RWPE1 (cell line): Measurements from ENCODE around the gene C3orf85.

Experiments used
- CTCF ChIA-PET: fragments of 350-600 bp; sonication (Branson Sonifier 250); formaldehyde crosslinking; extraction: SDS; loops from one replicate; lab custom pipeline; 2021; lab: Yijun Ruan, JAX
- POLR2A ChIA-PET: fragments of 400-600 bp; formaldehyde crosslinking; extraction: SDS; loops from one replicate; lab custom pipeline; 2020; ENCODE audit warnings: antibody characterized with exemption; ENCODE audit not compliant: low non-redundant PET; lab: Yijun Ruan, JAX
- DNase-seq: peaks from one replicate; pipeline ENCODE4 v3.0.0; 2012; ENCODE audit warnings: low spot score
- H3K27ac ChIP-seq: fragments of 450-650 bp; 2 replicates; pipeline ENCODE4 v1.5.1; 2017
- TF ChIP-seq, protein P1 (sequence below): fragments of 450-650 bp; conservative IDR thresholded peaks from 2 replicates; pipeline ENCODE4 v1.5.1; 2017; ENCODE audit warnings: low read depth, mild to moderate bottlenecking

C3orf85 gene

DNA sequence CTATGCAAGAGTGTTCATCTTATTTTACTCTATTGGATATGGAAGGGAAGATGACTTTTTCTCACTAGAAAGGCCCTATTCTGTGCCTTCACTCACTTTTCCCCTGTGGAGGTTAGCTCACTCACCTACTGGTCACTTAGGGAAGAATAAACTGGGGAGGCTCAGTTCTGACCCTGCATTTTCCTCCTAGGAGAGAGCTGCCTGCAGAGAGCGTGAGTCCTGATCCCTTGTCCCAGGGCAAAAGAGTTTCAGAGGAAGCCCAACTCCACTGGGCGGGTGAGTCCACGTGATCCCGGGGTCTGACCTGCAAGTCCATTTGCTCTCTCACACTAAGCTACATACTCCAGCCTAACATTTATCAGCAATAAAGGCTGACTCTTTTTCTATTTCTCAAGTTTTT, 26.9 kb upstream of the C3orf85 start:
- CTCF ChIA-PET: interaction anchor here (0.6 to 0.7 kb wide), 2 partner anchors 12 to 189 kb away, joined by 3 read pairs; no protein-coding TSS in a partner anchor

DNA sequence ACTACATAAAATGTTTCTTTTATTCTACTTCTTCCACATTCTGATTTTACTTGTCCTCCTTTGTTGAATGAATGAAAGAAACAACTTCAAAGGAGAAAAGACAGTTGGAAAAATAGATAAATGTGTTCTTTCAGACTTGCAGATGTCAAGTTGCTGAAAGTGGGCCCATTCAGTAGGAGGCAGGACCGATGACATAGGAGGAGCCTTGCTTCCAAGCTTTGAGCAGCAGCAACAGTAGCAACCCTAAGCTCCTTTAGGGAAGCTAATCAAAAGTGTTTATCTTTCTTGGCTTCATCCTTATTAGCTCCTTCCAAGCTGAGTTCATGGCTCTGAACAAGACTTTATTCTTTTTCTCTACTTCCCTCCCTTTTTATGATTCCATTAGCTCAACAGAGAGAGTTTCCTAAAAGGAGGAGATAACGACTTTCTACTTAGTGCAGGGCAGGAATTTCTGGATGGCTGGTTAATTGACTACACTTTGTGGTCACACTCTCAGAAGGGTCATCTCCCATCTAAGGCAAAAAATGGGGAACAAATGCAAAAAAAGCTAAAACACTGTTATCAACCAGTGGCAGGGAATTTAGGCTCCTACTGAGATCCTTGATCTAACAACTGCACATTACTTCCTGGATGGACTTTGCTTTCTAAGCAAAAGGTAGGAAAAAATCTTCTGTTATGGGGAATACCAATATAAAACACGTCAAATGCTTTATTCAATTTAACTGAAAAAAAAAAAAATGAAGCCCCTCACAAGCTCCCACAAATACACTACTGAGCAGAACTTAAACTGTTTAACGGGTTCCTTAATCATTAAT, 23.4 kb upstream of the C3orf85 start:
- H3K27ac ChIP-seq: no peak overlapping the region
- ChIA-PET POLR2A (no interaction called here), CTCF (interaction anchor here (0.6 kb wide), 1 partner anchor 239 kb away, joined by 4 read pairs; no protein-coding TSS in a partner anchor)
- TF ChIP-seq, protein P1, sequence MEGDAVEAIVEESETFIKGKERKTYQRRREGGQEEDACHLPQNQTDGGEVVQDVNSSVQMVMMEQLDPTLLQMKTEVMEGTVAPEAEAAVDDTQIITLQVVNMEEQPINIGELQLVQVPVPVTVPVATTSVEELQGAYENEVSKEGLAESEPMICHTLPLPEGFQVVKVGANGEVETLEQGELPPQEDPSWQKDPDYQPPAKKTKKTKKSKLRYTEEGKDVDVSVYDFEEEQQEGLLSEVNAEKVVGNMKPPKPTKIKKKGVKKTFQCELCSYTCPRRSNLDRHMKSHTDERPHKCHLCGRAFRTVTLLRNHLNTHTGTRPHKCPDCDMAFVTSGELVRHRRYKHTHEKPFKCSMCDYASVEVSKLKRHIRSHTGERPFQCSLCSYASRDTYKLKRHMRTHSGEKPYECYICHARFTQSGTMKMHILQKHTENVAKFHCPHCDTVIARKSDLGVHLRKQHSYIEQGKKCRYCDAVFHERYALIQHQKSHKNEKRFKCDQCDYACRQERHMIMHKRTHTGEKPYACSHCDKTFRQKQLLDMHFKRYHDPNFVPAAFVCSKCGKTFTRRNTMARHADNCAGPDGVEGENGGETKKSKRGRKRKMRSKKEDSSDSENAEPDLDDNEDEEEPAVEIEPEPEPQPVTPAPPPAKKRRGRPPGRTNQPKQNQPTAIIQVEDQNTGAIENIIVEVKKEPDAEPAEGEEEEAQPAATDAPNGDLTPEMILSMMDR: no peak
- DNase-seq: no peak

More for the DNA sequence above, 26.9 kb upstream of the C3orf85 start:
- no peak for DNase-seq
- TF ChIP-seq, protein P1: no peak
- H3K27ac ChIP-seq: no peak overlapping the region
- POLR2A ChIA-PET: no interaction called here

- TF ChIP-seq, protein P1: no peak
- CTCF ChIA-PET: interaction anchor here (0.6 kb wide), 1 partner anchor 14 kb away, joined by 3 read pairs; no protein-coding TSS in a partner anchor
- POLR2A ChIA-PET: no interaction called here
- no peak overlapping the region for H3K27ac ChIP-seq
- DNase-seq: no peak
Observed at GRCh38 chr3:109114746-109115145, 21.8 kb upstream of the C3orf85 start.

DNA sequence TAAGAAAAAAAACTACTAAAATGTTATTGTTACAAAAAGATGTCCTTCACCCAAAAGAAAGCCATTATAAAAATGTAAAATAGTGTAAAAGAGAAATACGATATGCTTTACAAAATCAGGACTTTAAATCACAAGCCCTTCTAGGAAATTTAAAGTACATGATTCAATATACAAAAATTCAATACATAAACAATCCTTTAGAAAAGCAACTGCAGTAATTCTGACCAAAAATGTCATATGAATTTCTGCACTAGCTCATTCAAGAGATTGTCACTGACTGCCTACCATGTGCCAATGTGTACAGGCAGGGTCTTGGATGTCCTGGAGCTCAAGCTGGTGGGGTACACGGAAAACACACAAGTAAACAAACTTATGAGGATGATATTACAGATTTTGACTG, 21.1 kb upstream of the C3orf85 start:
- POLR2A ChIA-PET: no interaction called here
- TF ChIP-seq, protein P1: no peak
- DNase-seq: no peak
- CTCF ChIA-PET: interaction anchor here (0.6 kb wide), 1 partner anchor 15 kb away, joined by 3 read pairs; no protein-coding TSS in a partner anchor
- H3K27ac ChIP-seq: no peak overlapping the region

DNA sequence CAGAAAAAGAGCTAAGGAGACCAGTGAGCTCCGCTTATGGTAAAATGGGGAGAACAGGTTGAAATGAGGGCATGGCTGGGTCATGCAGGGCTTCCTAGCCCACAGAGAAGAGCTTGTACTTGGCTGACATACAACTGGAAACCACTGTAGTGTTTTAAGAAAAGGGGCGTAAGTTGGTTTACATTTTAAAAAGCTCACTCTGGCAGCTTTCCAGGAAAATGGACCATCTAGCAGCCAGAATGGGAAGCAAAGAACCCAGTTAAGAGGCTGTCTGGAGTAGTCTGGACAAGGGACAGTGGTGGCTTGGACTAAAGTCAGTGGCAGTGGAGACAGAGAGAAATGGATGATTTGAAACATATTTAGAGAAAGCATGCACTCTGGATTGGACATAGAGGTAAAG, 20.5 kb upstream of the C3orf85 start:
- ChIA-PET POLR2A (no interaction called here), CTCF (no interaction called here)
- no peak overlapping the region for H3K27ac ChIP-seq
- no peak for DNase-seq
- TF ChIP-seq, protein P1: no peak

DNA sequence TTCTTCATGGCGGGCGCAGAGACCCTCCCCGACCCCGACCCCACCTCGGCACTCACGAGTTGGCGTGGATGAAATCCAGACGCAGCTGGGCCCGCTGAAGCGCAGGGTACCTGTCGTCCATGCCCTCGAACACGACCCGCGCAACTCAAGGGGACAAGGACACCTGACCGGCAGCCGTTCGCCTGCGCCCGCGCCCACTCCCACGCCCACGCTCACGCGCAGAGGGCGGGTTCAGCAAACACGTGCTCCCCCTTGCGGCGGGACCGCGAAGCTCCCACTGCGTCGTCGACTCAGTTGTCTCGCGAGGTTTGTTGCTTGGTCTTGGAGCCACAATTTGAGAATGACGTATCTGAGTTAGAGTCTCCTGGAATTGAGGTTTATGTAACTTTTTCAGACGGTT, 18.6 kb upstream of the C3orf85 start, which contains the start of gene MORC1:
MORC1 (minus strand) TSS at position 196 of the 400 bp plus-strand sequence; CDS start at position 121, 75 bp downstream.
- TF ChIP-seq, protein P1: no peak
- no peak for DNase-seq
- H3K27ac ChIP-seq: no peak within 1 kb of the TSS
- ChIA-PET POLR2A (no interaction called here), CTCF (no interaction called here)
